ENCODE data around the gene CCSER1. TPM values are rescaled to one million over a fixed set of nuclear protein-coding genes. Genes with fewer than 3 reads are reported as not detected.

The CCSER1 gene
- total RNA-seq, 2 experiments from 2014 or later, result not detected

DNA sequence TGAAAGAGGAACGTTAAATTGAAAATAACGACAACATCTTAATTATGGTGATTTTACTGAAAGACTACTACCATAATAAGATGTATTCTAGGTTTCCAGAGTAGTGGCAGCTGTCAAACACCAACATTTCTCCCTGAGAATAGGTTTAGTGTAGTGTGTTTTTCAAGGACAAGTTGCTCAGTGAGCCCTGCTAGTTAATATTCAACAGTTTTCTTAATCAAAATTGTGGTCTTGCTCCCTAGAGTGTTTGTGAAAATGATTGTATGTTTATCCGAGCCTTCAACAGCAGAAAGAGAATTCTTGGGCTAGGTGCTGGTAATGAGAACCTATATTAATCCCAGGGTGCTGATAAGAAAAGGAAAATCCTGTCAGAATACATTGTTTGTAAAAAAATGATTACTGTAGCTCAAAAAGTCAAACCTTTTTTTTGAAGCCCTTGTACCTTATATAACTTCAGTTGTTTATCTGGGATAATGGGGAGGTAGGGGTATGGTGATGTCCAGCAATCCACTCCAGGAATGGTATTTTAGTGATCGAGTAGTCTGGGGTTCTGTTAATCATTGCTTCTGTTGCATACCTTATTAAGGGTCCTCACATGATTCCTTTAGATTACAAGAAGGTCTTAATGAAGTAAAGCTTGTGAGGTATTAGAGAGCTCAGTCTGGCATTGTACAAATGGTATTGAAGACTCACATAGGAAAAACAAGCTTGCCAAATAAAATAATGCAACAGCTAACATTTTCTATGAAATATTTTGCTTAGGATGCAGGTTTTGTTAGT lies 110.7 kb downstream of the CCSER1 start:
- Histone ChIP-seq H3K9me3 (ENCODE audit: low read length) (no peaks in the 10 kb centered on the region), H3K4me1 (ENCODE audit: insufficient read depth, low read length, poor library complexity, severe bottlenecking) (no peaks in the 10 kb centered on the region), H3K79me2 (ENCODE audit: insufficient read depth, low read depth, low read length) (no peaks in the 10 kb centered on the region), H3K27ac (ENCODE audit: low read depth, low read length, poor library complexity, severe bottlenecking) (no peak overlapping the region), H3K9me2 (ENCODE audit: insufficient read depth, low read length) (no peaks in the 10 kb centered on the region), H3K4me2 (ENCODE audit: low read length) (no peak overlapping the region), H3K4me3 (ENCODE audit: low read depth, low read length, poor library complexity, severe bottlenecking) (no peak overlapping the region), H2AFZ (ENCODE audit: low read length) (no peak overlapping the region; the same call in 1 of the 2 replicates), H3K36me3 (ENCODE audit: insufficient read depth, low read length) (no peaks in the 10 kb centered on the region), H4K20me1 (ENCODE audit: insufficient read depth, low read length) (no peaks in the 10 kb centered on the region)
- POLR2A ChIA-PET, result interaction anchor here (0.7 kb wide), 1 partner anchor 186 kb away, joined by 3 read pairs; no protein-coding TSS in a partner anchor
- DNase-seq (ENCODE audit: low spot score), result no peak
- TF ChIP-seq, protein P1, sequence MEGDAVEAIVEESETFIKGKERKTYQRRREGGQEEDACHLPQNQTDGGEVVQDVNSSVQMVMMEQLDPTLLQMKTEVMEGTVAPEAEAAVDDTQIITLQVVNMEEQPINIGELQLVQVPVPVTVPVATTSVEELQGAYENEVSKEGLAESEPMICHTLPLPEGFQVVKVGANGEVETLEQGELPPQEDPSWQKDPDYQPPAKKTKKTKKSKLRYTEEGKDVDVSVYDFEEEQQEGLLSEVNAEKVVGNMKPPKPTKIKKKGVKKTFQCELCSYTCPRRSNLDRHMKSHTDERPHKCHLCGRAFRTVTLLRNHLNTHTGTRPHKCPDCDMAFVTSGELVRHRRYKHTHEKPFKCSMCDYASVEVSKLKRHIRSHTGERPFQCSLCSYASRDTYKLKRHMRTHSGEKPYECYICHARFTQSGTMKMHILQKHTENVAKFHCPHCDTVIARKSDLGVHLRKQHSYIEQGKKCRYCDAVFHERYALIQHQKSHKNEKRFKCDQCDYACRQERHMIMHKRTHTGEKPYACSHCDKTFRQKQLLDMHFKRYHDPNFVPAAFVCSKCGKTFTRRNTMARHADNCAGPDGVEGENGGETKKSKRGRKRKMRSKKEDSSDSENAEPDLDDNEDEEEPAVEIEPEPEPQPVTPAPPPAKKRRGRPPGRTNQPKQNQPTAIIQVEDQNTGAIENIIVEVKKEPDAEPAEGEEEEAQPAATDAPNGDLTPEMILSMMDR (conservative IDR thresholded peaks at IDR 0.05; ENCODE audit: low read length), result no peak
- TF ChIP-seq EZH2phosphoT487 (IDR thresholded peaks at IDR 0.05; ENCODE audit: borderline replicate concordance, low read depth, low read length), result no peak
- no TSS peak for BruUV-seq (replicated peaks)
- intact Hi-C loops (cut with micrococcal nuclease; ENCODE audit: unreplicated experiment), result no loop called here
- CTCF ChIA-PET (ENCODE audit: unreplicated experiment), result no interaction called here

DNA sequence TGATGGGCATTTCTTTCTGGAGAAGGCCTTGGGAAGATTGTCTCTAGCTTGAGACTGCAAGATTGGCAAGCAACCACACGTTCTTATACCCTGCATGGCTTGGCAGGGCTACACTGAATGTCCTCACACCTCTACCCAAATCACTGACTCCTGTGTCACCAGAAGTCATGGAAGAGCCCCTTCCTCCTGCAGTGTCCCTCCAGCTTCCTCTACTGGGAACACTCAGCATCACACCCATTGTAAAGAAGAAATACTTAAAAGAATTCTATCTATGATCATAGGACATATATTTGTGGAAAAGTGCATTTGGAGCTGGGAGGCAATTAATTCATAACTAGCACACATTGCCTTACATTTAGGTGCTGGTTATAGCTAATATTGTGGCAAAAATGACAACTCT lies 113.1 kb downstream of the CCSER1 start:
- Histone ChIP-seq H3K9me3 (ENCODE audit: low read length) (no peaks in the 10 kb centered on the region), H3K4me2 (ENCODE audit: low read length) (no peak overlapping the region), H3K9me2 (ENCODE audit: insufficient read depth, low read length) (no peaks in the 10 kb centered on the region), H3K79me2 (ENCODE audit: insufficient read depth, low read depth, low read length) (no peaks in the 10 kb centered on the region), H3K27ac (ENCODE audit: low read depth, low read length, poor library complexity, severe bottlenecking) (no peak overlapping the region), H3K4me3 (ENCODE audit: low read depth, low read length, poor library complexity, severe bottlenecking) (no peak overlapping the region), H3K4me1 (ENCODE audit: insufficient read depth, low read length, poor library complexity, severe bottlenecking) (no peaks in the 10 kb centered on the region), H3K36me3 (ENCODE audit: insufficient read depth, low read length) (no peaks in the 10 kb centered on the region), H2AFZ (ENCODE audit: low read length) (no peak overlapping the region), H4K20me1 (ENCODE audit: insufficient read depth, low read length) (no peaks in the 10 kb centered on the region)
- intact Hi-C loops (cut with micrococcal nuclease; ENCODE audit: unreplicated experiment), result no loop called here
- TF ChIP-seq EZH2phosphoT487 (IDR thresholded peaks at IDR 0.05; ENCODE audit: borderline replicate concordance, low read depth, low read length), result no peak
- TF ChIP-seq, protein P1 (conservative IDR thresholded peaks at IDR 0.05; ENCODE audit: low read length), result no peak
- no peak for DNase-seq (ENCODE audit: low spot score)
- no TSS peak for BruUV-seq (replicated peaks)
- POLR2A ChIA-PET, result no interaction called here
- CTCF ChIA-PET (ENCODE audit: unreplicated experiment), result no interaction called here

DNA sequence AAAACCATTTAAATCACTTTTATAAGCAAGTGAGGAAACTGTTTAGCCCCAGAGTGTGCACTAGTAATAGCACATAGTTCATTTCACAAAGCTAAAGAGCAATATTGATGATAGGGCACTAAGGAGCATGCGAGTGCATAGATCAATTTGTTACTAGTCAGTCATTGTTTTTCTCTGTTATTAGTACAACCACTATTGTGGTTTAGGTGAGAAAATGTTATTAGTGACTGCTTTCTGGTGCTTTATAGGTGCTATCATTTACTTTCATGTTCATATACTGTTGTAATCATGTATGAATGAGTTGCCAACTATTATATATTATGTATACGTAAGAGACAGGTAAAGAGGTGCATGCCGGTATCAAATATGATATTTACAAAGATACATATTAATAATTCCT lies 113.8 kb downstream of the CCSER1 start:
- Histone ChIP-seq H3K9me2 (ENCODE audit: insufficient read depth, low read length) (no peaks in the 10 kb centered on the region), H3K4me3 (ENCODE audit: low read depth, low read length, poor library complexity, severe bottlenecking) (no peak overlapping the region), H3K4me1 (ENCODE audit: insufficient read depth, low read length, poor library complexity, severe bottlenecking) (no peaks in the 10 kb centered on the region), H3K27ac (ENCODE audit: low read depth, low read length, poor library complexity, severe bottlenecking) (no peak overlapping the region), H2AFZ (ENCODE audit: low read length) (no peak overlapping the region), H3K9me3 (ENCODE audit: low read length) (no peaks in the 10 kb centered on the region), H3K4me2 (ENCODE audit: low read length) (no peak overlapping the region), H4K20me1 (ENCODE audit: insufficient read depth, low read length) (no peaks in the 10 kb centered on the region), H3K36me3 (ENCODE audit: insufficient read depth, low read length) (no peaks in the 10 kb centered on the region), H3K79me2 (ENCODE audit: insufficient read depth, low read depth, low read length) (no peaks in the 10 kb centered on the region)
- BruUV-seq (replicated peaks), result no TSS peak
- no peak for DNase-seq (ENCODE audit: low spot score)
- intact Hi-C loops (cut with micrococcal nuclease; ENCODE audit: unreplicated experiment), result no loop called here
- POLR2A ChIA-PET, result no interaction called here
- CTCF ChIA-PET (ENCODE audit: unreplicated experiment), result no interaction called here
- TF ChIP-seq, protein P1 (conservative IDR thresholded peaks at IDR 0.05; ENCODE audit: low read length), result no peak
- no peak for TF ChIP-seq EZH2phosphoT487 (IDR thresholded peaks at IDR 0.05; ENCODE audit: borderline replicate concordance, low read depth, low read length)
